Activated CD4-positive, alpha-beta T cell treated with anti-CD3 and anti-CD28 coated beads, Interleukin-2, amount 10 ng/mL, durations not matched to agents 24 days and 14 days (primary cell): ENCODE results near the gene S1PR4. TPM values are rescaled to one million over a fixed set of nuclear protein-coding genes. Genes with fewer than 3 reads are reported as not detected.
A peak's percentile ranks its signal among the peaks of the same experiment; 100 is the strongest.

Experiments
- DNase-seq: peaks from one replicate; pipeline ENCODE4 v3.0.0; 2022
- H3K27ac Mint-ChIP-seq: one replicate; pipeline ENCODE4 v1.8.0; 2022; ENCODE audit warnings: mild to moderate bottlenecking, mixed read lengths
- H3K27me3 Mint-ChIP-seq: one replicate; pipeline ENCODE4 v1.8.0; 2022; ENCODE audit warnings: mixed read lengths
- H3K36me3 Mint-ChIP-seq: one replicate; pipeline ENCODE4 v1.8.0; 2022; ENCODE audit warnings: low read depth, mild to moderate bottlenecking, mixed read lengths
- H3K4me1 Mint-ChIP-seq: one replicate; pipeline ENCODE4 v1.8.0; 2021; ENCODE audit warnings: mixed read lengths
- H3K4me3 Mint-ChIP-seq: one replicate; pipeline ENCODE4 v1.8.0; 2022; ENCODE audit warnings: mild to moderate bottlenecking, moderate library complexity, mixed read lengths
- H3K9me3 Mint-ChIP-seq: one replicate; pipeline ENCODE4 v1.8.0; 2021; ENCODE audit warnings: mixed read lengths
- intact Hi-C: fragments of 100-400 bp; cut with micrococcal nuclease; formaldehyde crosslinking; loops from one replicate; pipeline ENCODE4 v1.15.1; 2023
- total RNA-seq: library from RNA; stranded (reverse); gene quantifications from 2 replicates; pipeline ENCODE4 v1.2.3, GENCODE V29; 2022

Gene S1PR4, protein sequence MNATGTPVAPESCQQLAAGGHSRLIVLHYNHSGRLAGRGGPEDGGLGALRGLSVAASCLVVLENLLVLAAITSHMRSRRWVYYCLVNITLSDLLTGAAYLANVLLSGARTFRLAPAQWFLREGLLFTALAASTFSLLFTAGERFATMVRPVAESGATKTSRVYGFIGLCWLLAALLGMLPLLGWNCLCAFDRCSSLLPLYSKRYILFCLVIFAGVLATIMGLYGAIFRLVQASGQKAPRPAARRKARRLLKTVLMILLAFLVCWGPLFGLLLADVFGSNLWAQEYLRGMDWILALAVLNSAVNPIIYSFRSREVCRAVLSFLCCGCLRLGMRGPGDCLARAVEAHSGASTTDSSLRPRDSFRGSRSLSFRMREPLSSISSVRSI
- 41.8 and 43.7 TPM in 2 replicates for total RNA-seq

- intact Hi-C loops, result loop anchor here (2.0 kb wide), 2 partner anchors 24 to 142 kb away; no protein-coding TSS in a partner anchor
- Mint-ChIP-seq H3K4me1 (peaks cover 26% of the 10 kb centered on the region), H3K4me3 (peak within 1 kb of the TSS; percentile 100), H3K27ac (peak within 1 kb of the TSS; percentile 97), H3K9me3 (no peaks in the 10 kb centered on the region), H3K27me3 (no peaks in the 10 kb centered on the region), H3K36me3 (peaks cover 36% of the 10 kb centered on the region)
- DNase-seq, result peak; percentile 91
These were observed at the start of gene S1PR4 for GRCh38 chr19:3178377-3178972. Gene S1PR4, plus strand, starts transcription at chr19:3178769. Its CDS starts 24 bp downstream, at chr19:3178793.

DNA sequence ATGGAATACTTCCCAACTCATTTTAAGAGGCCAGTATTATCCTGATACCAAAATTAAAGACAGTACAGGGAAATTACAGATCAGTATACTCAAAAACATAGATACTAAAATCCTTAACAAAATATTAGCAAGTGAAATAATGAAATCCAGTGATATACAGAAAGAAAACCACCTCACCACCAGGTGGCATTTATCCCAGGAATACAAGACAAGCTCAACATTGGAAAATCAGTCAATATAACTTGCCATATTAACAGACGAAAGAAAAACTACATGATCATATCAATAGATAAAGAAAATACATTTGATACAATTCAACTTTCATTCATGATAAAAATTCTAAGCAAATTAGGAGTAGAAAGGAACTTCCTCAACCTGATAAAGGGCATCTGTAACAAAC, 49.5 kb upstream of the S1PR4 start:
- Mint-ChIP-seq H3K27me3 (peaks cover 7% of the 10 kb centered on the region), H3K9me3 (no peaks in the 10 kb centered on the region), H3K4me3 (no peak overlapping the region), H3K4me1 (peaks cover 27% of the 10 kb centered on the region), H3K27ac (no peak overlapping the region), H3K36me3 (peaks cover 2% of the 10 kb centered on the region)
- no peak for DNase-seq
- intact Hi-C loops, result loop anchor here (1.0 kb wide), 1 partner anchor 34 kb away; no protein-coding TSS in a partner anchor

DNA sequence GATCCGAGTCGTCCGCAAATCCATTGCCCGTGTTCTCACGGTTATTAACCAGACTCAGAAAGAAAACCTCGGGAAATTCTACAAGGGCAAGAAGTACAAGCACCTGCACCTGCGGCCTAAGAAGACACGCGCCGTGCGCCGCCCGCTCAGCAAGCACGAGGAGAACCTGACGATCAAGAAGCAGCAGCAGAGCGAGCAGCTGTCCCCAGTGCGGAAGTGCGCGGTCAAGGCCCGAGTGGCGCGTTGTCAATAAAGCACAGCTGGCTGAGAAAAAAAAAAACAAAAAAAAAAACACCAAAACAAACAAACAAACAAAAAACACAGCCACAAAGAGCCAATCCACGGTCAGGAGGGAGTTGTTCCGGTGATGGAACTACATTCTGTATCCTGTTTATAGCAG, 47.4 kb upstream of the S1PR4 start:
- Mint-ChIP-seq H3K27ac (peak overlapping the region; percentile 81), H3K9me3 (no peaks in the 10 kb centered on the region), H3K4me3 (peak overlapping the region; percentile 26)

GRCh38 chr19:3132971-3133792, 45.4 kb upstream of the S1PR4 start:
- Mint-ChIP-seq H3K36me3 (peaks cover 12% of the 10 kb centered on the region), H3K4me1 (peaks cover 38% of the 10 kb centered on the region), H3K9me3 (no peaks in the 10 kb centered on the region), H3K27ac (peak overlapping the region; percentile 92), H3K27me3 (peaks cover 2% of the 10 kb centered on the region), H3K4me3 (peak overlapping the region; percentile 68)
- DNase-seq, result peak; percentile 94
- intact Hi-C loops, result loop anchor here (1.0 kb wide), 3 partner anchors 9 to 47 kb away; no protein-coding TSS in a partner anchor

More for the DNA sequence above, 47.4 kb upstream of the S1PR4 start:
- intact Hi-C loops, result no loop called here
- Mint-ChIP-seq H3K36me3 (peaks cover 2% of the 10 kb centered on the region), H3K4me1 (peaks cover 30% of the 10 kb centered on the region), H3K27me3 (peaks cover 2% of the 10 kb centered on the region)
- DNase-seq, result peak; percentile 73

GRCh38 chr19:3133793-3134116, 44.8 kb upstream of the S1PR4 start:
- Mint-ChIP-seq H3K36me3 (peaks cover 14% of the 10 kb centered on the region), H3K27me3 (peaks cover 2% of the 10 kb centered on the region), H3K27ac (peak overlapping the region; percentile 92), H3K9me3 (no peaks in the 10 kb centered on the region), H3K4me1 (peaks cover 38% of the 10 kb centered on the region), H3K4me3 (peak overlapping the region; percentile 68)
- DNase-seq, result no peak
- intact Hi-C loops, result loop anchor here (1.0 kb wide), 3 partner anchors 9 to 47 kb away; no protein-coding TSS in a partner anchor

DNA sequence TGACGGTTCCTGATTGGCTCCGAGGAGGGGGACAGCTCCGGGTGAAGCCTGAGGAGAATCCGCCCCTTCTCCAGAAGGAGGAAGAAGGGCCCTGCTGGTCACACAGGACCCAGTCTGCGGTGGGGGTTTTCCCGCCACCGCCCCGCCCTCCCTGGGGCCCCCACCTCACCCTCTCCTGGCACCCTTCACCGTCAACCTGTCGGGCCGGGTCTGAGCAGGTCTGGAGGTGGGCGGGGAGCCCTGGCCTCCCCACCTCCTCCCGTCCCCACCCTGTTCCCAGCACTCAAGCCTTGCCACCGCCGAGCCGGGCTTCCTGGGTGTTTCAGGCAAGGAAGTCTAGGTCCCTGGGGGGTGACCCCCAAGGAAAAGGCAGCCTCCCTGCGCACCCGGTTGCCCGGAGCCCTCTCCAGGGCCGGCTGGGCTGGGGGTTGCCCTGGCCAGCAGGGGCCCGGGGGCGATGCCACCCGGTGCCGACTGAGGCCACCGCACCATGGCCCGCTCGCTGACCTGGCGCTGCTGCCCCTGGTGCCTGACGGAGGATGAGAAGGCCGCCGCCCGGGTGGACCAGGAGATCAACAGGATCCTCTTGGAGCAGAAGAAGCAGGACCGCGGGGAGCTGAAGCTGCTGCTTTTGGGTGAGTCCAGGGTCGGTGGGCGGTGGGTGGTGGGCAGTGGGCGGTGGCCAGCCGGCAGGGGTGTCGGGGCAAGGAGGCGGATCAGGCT, 42.4 kb upstream of the S1PR4 start, which contains the start of gene GNA15:
Gene GNA15, plus strand, starts transcription at position 73 of the 723 bp plus-strand sequence. Its CDS starts 418 bp downstream, at position 491.
- intact Hi-C loops, result no loop called here
- Mint-ChIP-seq H3K27me3 (peaks cover 2% of the 10 kb centered on the region), H3K27ac (peak within 1 kb of the TSS; percentile 85), H3K4me1 (peaks cover 42% of the 10 kb centered on the region), H3K36me3 (peaks cover 28% of the 10 kb centered on the region), H3K4me3 (peak within 1 kb of the TSS; percentile 87), H3K9me3 (peaks cover 5% of the 10 kb centered on the region)
- DNase-seq, result peak; percentile 88

DNA sequence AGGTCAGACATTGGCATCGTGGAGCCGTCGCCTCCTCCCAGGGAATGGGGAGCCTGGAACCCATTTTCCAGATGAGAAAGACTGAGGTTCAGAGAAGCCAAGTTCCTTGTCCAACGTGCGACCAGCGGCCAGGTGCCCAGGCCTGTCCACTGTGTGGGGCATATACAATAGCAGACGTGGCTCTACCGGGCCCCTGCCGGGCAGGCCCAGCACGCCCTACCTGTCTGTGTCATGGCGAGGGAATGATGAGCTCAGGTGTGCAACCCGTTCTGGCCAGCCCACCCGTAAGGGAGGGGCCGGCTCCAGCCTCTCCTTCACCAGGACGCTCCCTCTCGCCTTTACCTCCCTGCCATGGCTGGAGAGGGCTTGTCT, 41.9 kb upstream of the S1PR4 start:
- Mint-ChIP-seq H3K4me1 (peaks cover 45% of the 10 kb centered on the region), H3K36me3 (peaks cover 28% of the 10 kb centered on the region), H3K27me3 (peaks cover 2% of the 10 kb centered on the region), H3K4me3 (peak overlapping the region; percentile 87), H3K27ac (peak overlapping the region; percentile 72), H3K9me3 (peaks cover 5% of the 10 kb centered on the region)
- DNase-seq, result peak; percentile 66
- intact Hi-C loops, result no loop called here

DNA sequence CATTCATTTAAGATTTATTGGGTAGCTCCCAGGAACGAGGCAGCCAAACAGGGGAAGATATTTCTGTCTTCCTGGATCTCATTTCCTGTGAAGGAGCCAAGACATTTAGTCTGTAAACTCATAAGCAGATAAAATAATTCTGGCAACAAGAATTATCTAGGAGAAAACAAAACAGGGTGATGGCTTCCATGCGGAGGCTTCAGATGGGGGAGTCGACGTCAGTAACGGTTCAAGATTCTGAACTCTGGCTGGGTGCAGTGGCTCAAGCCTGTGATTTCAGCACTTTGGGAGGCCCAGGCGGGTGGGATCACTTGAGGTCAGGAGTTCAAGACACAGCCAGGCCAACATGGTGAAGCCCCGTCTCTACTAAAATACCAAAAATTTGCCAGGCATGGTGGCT, 41.5 kb upstream of the S1PR4 start:
- peaks cover 28% of the 10 kb centered on the region for H3K36me3 Mint-ChIP-seq
- peaks cover 2% of the 10 kb centered on the region for H3K27me3 Mint-ChIP-seq
- H3K27ac Mint-ChIP-seq, result peak overlapping the region; percentile 72
- H3K4me1 Mint-ChIP-seq, result peaks cover 49% of the 10 kb centered on the region
- DNase-seq, result no peak
- H3K9me3 Mint-ChIP-seq, result peaks cover 5% of the 10 kb centered on the region
- H3K4me3 Mint-ChIP-seq, result peak overlapping the region; percentile 87
- intact Hi-C loops, result no loop called here

DNA sequence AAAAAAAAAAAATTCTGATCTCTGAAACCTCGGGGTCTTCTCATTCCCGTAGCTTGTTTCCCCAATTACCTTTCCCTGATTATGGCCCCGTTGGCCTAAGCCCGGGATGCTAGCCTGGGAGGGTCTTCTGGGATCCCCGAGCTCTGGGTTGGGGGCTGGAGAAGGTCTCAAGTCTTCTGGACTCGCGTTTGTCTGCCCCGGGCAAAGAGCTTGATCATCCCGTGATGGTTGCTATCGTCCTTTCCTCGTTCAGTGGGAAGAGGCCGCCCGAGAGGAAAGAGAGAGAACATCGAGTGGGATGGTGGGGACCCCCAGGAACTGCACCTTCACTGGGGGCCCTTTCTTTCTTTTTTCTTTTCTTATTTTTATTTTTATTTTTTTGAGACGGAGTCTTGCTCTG, 40.3 kb upstream of the S1PR4 start:
- H3K4me1 Mint-ChIP-seq, result peaks cover 51% of the 10 kb centered on the region
- intact Hi-C loops, result no loop called here
- H3K27ac Mint-ChIP-seq, result peak overlapping the region; percentile 60
- no peak for DNase-seq
- H3K9me3 Mint-ChIP-seq, result peaks cover 5% of the 10 kb centered on the region
- H3K36me3 Mint-ChIP-seq, result peaks cover 39% of the 10 kb centered on the region
- peaks cover 2% of the 10 kb centered on the region for H3K27me3 Mint-ChIP-seq
- H3K4me3 Mint-ChIP-seq, result peak overlapping the region; percentile 75

GRCh38 chr19:3140667-3141038, 37.9 kb upstream of the S1PR4 start:
- Mint-ChIP-seq H3K4me1 (peaks cover 38% of the 10 kb centered on the region), H3K36me3 (peaks cover 43% of the 10 kb centered on the region), H3K4me3 (peak overlapping the region; percentile 65), H3K27me3 (no peaks in the 10 kb centered on the region), H3K9me3 (peaks cover 5% of the 10 kb centered on the region), H3K27ac (peak overlapping the region; percentile 83)
- intact Hi-C loops, result no loop called here
- DNase-seq, result peak; percentile 70

GRCh38 chr19:3142292-3142670, 36.3 kb upstream of the S1PR4 start:
- peak overlapping the region; percentile 68 for H3K4me3 Mint-ChIP-seq

GRCh38 chr19:3142781-3143337, 35.7 kb upstream of the S1PR4 start:
- H3K9me3 Mint-ChIP-seq, result peaks cover 5% of the 10 kb centered on the region
- intact Hi-C loops, result loop anchor here (1.0 kb wide), 2 partner anchors 10 to 12 kb away; no protein-coding TSS in a partner anchor
- peaks cover 44% of the 10 kb centered on the region for H3K36me3 Mint-ChIP-seq
- peak overlapping the region; percentile 86 for H3K27ac Mint-ChIP-seq
- no peaks in the 10 kb centered on the region for H3K27me3 Mint-ChIP-seq
- no peak overlapping the region for H3K4me3 Mint-ChIP-seq
- H3K4me1 Mint-ChIP-seq, result peaks cover 39% of the 10 kb centered on the region
- no peak for DNase-seq

More at GRCh38 chr19:3142292-3142670, 36.3 kb upstream of the S1PR4 start:
- H3K4me1 Mint-ChIP-seq, result peaks cover 43% of the 10 kb centered on the region
- H3K27me3 Mint-ChIP-seq, result no peaks in the 10 kb centered on the region
- peaks cover 47% of the 10 kb centered on the region for H3K36me3 Mint-ChIP-seq
- H3K27ac Mint-ChIP-seq, result peak overlapping the region; percentile 86
- H3K9me3 Mint-ChIP-seq, result peaks cover 5% of the 10 kb centered on the region
- intact Hi-C loops, result loop anchor here (1.0 kb wide), 2 partner anchors 9 to 13 kb away; no protein-coding TSS in a partner anchor
- no peak for DNase-seq
